GOT3 (cell line): ENCODE results near the gene GPR83.
"Not testable (repeated sequence)": the region's sequence is repeated elsewhere in the genome, so short reads cannot be mapped to it uniquely, and the experiment has no call there.

ENCODE experiments used
- DNase-seq: peaks from one replicate; lab custom pipeline; 2025; ENCODE audit warnings: mixed read lengths; lab: John Stamatoyannopoulos, UW

The GPR83 gene

GRCh38 chr11:94400839-94401772 lies at the start of gene GPR83:
Gene GPR83 (minus strand): TSS chr11:94401419. CDS start chr11:94401247, 172 bp downstream.
- no peak for DNase-seq

DNA sequence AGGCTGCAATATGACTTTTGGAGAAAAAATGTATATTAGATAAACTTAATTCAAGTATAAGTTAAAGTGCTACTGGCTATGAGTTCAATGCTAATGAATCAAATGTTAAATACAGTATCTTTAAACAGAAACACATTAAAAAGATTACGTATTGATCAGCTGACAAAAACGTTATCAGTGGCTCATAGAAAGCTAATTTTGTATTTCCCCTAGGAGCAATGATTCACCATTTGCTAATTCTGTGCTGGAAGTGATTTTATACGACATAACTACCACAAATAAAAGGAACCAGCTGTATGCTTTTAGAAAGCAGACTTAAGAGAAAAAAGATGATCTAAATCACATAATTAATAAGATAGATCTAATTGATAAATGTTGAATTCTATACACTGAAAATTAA lies 48.8 kb upstream of the GPR83 start:
- no peak for DNase-seq

- no peak for DNase-seq
Measured at GRCh38 chr11:94449437-94449836, 48.2 kb upstream of the GPR83 start.

- DNase-seq = no peak
Measured at GRCh38 chr11:94449029-94449428, 47.8 kb upstream of the GPR83 start.

DNA sequence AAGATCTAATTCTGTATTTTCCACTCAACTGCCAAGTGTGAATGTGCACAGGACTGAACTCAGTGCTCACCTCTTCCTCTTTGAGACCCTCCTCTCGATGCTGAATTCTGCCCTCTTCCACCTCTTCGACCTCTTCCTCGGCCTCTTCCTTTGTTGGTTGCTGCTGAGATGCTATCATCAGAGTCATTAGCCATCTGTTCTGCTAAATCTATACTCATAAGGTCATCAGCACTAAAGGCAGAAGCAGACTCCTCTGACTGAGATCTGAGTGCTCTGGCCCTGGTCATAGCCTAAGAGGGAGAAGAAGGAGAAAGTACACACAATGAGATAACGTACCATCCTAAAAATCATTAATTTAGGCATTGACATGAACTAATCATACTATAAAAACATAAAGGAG lies 45.9 kb upstream of the GPR83 start:
- DNase-seq = no peak

GRCh38 chr11:94445641-94446040 lies 44.4 kb upstream of the GPR83 start:
- no peak for DNase-seq

- no peak for DNase-seq
Measured at GRCh38 chr11:94433049-94433448, 31.8 kb upstream of the GPR83 start.

GRCh38 chr11:94424662-94425061 lies 23.4 kb upstream of the GPR83 start:
- no peak for DNase-seq

GRCh38 chr11:94424011-94424410 lies 22.8 kb upstream of the GPR83 start:
- no peak for DNase-seq

- DNase-seq = no peak
Measured at GRCh38 chr11:94423507-94423906, 22.3 kb upstream of the GPR83 start.

DNA sequence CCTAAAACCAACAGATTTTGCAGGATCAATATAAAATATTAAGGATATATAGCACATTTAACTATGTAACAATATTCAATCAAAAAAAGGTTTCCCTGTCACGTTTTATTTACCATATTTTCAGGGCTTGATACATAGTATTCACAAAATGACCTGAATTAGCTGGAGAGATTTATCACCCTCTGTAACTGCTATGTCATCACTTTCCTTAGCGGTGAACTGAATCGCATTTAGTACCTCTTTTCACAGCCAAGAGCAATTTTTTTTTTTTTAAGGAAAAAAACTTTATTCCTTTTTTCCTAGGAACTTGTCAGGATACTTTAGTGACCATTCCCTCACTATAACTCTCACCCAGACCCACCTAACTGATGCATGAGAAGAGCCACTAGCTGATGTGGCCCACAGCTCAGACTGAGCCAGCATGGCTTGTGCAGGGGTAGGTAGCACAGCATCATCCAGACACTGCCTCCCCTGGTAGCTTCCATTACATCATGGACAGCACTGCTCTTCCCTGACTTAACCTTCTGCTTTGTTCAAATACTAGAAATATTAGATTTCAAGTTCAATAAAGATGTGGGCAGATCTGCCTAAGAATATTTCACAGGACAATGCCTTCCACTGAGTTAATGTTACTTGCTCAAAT lies 17.0 kb upstream of the GPR83 start:
- no peak for DNase-seq

DNA sequence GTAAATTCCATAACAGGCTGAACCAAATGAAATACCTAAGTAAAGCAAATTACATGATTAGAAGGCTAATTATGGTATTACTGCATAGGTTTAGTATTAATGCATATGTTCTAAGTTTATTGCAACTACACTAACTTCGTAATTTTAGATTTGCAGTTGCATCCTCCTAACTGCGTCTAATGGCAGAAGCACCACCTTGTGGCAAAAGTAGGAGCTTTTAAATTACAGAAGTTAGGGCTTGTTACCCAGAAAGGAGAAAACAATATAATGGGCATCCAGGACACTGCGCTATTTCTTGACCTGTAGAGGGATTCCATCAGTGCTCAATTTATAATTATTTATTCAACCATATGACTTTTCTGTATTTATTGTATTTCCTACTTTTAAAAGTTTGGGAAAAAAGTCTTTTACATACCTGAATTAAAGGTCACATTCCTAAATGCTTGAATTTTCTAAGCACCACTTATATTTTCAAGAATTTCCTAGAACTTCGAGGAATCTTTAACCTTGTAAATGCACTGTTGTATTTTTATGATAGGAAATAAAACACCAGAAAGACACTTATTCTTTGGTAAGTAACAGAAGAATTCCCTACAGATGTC lies 16.3 kb upstream of the GPR83 start:
- no peak for DNase-seq

- DNase-seq = no peak
Measured at GRCh38 chr11:94405062-94405833, 4.0 kb upstream of the GPR83 start.

DNA sequence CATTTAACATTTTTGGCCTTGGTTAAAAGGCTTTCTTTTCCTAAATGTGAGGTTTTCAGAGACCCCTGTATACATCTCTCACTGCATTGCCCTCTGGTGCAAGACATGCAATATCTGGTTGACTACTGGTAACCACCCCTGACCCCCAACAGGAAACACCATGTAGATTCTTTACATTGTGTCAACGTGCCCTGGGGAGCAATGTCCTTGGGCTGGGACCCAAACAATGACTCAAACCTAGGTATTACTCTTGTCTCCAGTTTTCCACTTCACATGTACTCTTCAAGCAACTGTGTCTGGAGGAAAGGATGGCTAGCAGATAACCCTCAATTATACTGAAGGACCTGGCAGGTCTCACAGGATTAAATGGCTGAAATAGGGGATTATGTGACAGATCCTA lies 1.1 kb upstream of the GPR83 start:
- no peak for DNase-seq

GRCh38 chr11:94401773-94402265 lies 600 bp upstream of the GPR83 start:
- no peak for DNase-seq

DNA sequence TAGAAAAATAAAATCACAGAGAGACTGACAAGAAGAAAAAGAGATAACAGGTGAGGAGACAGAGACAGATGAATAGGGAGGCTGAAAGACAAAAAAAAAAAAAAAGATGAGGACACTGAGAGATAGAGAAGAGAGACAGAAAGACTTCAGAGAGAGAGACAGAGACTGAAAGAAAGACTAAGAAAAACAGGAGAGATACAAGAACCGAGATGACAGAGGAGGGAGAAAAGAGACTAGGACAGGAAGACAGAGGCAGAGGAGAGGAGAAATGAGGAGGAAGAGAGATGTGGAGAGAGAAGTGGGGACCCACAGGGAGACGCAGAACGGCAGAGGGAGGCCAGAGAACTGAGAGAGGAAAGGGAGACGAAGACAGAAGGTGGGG lies 771 bp downstream of the GPR83 start:
- DNase-seq = no peak

- DNase-seq = no peak
Measured at GRCh38 chr11:94400050-94400449, 1.2 kb downstream of the GPR83 start.

- DNase-seq = no peak
Measured at GRCh38 chr11:94398101-94398500, 3.1 kb downstream of the GPR83 start.

DNA sequence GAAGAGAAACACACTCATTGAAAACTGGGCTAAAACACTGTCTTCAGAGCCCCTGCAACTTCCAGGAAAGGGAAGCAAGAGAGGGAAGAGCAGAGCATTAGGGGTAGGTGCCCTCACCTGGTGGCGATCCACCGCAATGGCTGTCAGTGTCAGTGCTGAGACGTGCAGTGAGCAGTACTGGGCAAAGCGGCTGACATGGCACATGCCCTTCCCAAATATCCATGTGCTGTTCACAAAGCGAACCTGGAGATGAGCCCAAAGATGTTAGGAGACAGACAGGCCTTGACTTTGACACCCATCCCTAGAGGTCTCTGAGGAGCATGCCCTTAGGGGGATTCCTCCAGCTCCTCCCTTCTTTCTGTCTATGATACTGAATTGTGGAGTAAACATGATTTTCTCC lies 4.9 kb downstream of the GPR83 start:
- DNase-seq = no peak

DNA sequence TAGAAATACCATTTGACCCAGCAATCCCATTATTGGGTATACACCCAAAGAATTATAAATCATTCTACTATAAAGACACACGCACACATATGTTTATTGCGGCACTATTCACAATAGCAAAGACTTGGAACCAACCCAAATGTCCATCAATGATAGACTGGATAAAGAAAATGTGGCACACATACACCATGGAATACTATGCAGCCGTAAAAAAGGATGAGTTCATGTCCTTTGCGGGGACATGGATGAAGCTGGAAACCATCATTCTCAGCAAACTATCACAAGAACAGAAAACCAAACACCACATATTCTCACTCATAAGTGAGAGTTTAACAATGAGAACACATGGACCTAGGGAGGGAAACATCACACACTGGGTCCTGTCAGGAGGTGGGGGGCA lies 9.3 kb downstream of the GPR83 start:
- DNase-seq = not testable (repeated sequence)

DNA sequence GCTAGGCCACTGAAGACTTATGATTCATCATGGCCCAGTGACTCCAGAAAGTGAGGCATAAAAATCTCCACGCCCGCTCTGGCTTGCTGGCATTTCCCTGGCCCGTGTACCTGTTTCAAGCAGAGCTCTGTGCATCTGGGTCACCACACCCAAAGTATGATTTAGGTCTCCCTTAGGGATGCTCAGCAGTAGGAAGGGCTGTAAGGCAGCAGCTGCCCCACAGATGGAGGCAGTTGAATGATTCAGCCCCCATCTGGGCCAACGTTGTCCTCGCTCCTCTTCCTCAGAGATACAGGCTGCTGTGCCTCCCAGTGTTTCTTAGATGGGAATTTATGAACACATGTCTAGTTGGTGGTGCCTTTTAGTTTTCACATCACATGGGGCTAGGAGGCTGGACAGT lies 21.6 kb downstream of the GPR83 start:
- DNase-seq = no peak

GRCh38 chr11:94376841-94377240 lies 24.4 kb downstream of the GPR83 start:
- DNase-seq = no peak
